M059J (cell line): ENCODE measurements around the gene CPLX3. TPM values are rescaled to one million over a fixed set of nuclear protein-coding genes. Genes with fewer than 3 reads are reported as not detected.

Experiments used
- DNase-seq: peaks from one replicate; pipeline ENCODE4 v3.0.0-alpha.2; 2012; ENCODE audit warnings: low read depth
- total RNA-seq: library from RNA; depleted of rRNA; stranded (reverse); fragments of >200 nt; shearing (Covaris generic); gene quantifications from 2 replicates; pipeline ENCODE4 v1.2.3, GENCODE V29; 2014; rRNA removed

The CPLX3 gene
- total RNA-seq, 1 experiment from 2014 or later: not detected

- DNase-seq: peak; percentile 35
Measured at GRCh38 chr15:74870436-74871215, 44.2 kb downstream of the CPLX3 start.

GRCh38 chr15:74872702-74873035 is 46.2 kb downstream of the CPLX3 start:
- DNase-seq: no peak

- peak; percentile 93 for DNase-seq
Measured at GRCh38 chr15:74873036-74873755, 46.8 kb downstream of the CPLX3 start, which contains the start of gene SCAMP2. Gene SCAMP2, minus strand, starts transcription at chr15:74873365. Its CDS starts 110 bp downstream, at chr15:74873255.

GRCh38 chr15:74873756-74874424 is 47.5 kb downstream of the CPLX3 start:
- DNase-seq: no peak

GRCh38 chr15:74878273-74878672 is 51.8 kb downstream of the CPLX3 start:
- DNase-seq: no peak

Other genes with a start within 250 kb of the CPLX3 start
- 60.7 and 81.1 TPM in 2 replicates for gene CLK3, start 210.8 kb upstream of the CPLX3 start, total RNA-seq
- 4.7 and 9.8 TPM in 2 replicates for gene EDC3, start 130.6 kb upstream of the CPLX3 start, total RNA-seq
- 1.4 and 3.3 TPM in 2 replicates for gene CYP1A1, start 101.1 kb upstream of the CPLX3 start, total RNA-seq
- gene CYP1A2, start 77.8 kb upstream of the CPLX3 start, total RNA-seq: not detected in 2 replicates
- 9.4 and 23.8 TPM in 2 replicates for gene CSK, start 44.5 kb upstream of the CPLX3 start, total RNA-seq
- gene LMAN1L, start 13.8 kb upstream of the CPLX3 start, total RNA-seq: not detected in 2 replicates
- 10.9 and 15.3 TPM in 2 replicates for gene ULK3, start 16.5 kb downstream of the CPLX3 start, total RNA-seq
- gene SCAMP2, start 46.7 kb downstream of the CPLX3 start, total RNA-seq: 41.5 and 60.0 TPM in 2 replicates
- gene MPI, start 63.4 kb downstream of the CPLX3 start, total RNA-seq: 65.4 and 68.3 TPM in 2 replicates
- 21.3 and 27.5 TPM in 2 replicates for gene FAM219B, start 80.2 kb downstream of the CPLX3 start, total RNA-seq
- 120 and 144 TPM in 2 replicates for gene COX5A, start 111.4 kb downstream of the CPLX3 start, total RNA-seq
- gene RPP25, start 130.1 kb downstream of the CPLX3 start, total RNA-seq: 0.07 and 0.10 TPM in 2 replicates
- 1.3 and 3.4 TPM in 2 replicates for gene SCAMP5, start 168.9 kb downstream of the CPLX3 start, total RNA-seq
- gene PPCDC, start 197.0 kb downstream of the CPLX3 start, total RNA-seq: 15.9 and 25.6 TPM in 2 replicates